Measurements from ENCODE around the gene ZNF148.

GRCh38 chr3:125294411-125294810 lies 80.7 kb downstream of the ZNF148 start:
- TF ChIP-seq SUZ12 (IDR thresholded peaks at IDR 0.05; ENCODE audit: extremely low read depth, insufficient read depth, insufficient read length) = no peak
- no peak for TF ChIP-seq YY1 (IDR thresholded peaks at IDR 0.05; ENCODE audit: insufficient read depth, insufficient read length)
- TF ChIP-seq ZNF274 (IDR thresholded peaks at IDR 0.05; ENCODE audit: low read depth, low read length) = no peak
